Endothelial cell of umbilical vein (primary cell): ENCODE results near the gene MNAT1. TPM values are rescaled to one million over a fixed set of nuclear protein-coding genes. Genes with fewer than 3 reads are reported as not detected.

Experiments used
- BruUV-seq: library from RNA; stranded (reverse); fragments of 400-500 nt; replicated peaks from 2 replicates; lab custom pipeline; 2021; lab: Mats Ljungman, UMichigan
- CTCF ChIA-PET: fragments of 300-600, 350-600 bp; sonication (Branson Sonifier 250); formaldehyde crosslinking; loops from one replicate; lab custom pipeline; 2021; ENCODE audit warnings: antibody characterized with exemption, inconsistent platforms; lab: Charles Lee
- POLR2A ChIA-PET: fragments of 300-600, 350-600 bp; sonication (Branson Sonifier 250); formaldehyde crosslinking; loops from one replicate; lab custom pipeline; 2021; ENCODE audit warnings: antibody characterized with exemption, inconsistent platforms; lab: Charles Lee
- DNase-seq: peaks from one replicate; pipeline ENCODE4 v3.0.0-alpha.2; 2011; ENCODE audit warnings: low read depth, low spot score
- FAIRE-seq: peaks from 2 replicates; lab custom pipeline; 2011; peaks lifted over from hg19 to GRCh38; lab: Jason Lieb, UNC
- H2AFZ ChIP-seq: 2 replicates; pipeline ENCODE4 v1.6.0; 2012; ENCODE audit warnings: low read depth, low read length, control low read depth, inconsistent platforms
- H3K27ac ChIP-seq: 2 replicates; pipeline ENCODE4 v1.5.1; 2011; ENCODE audit warnings: low read depth, mild to moderate bottlenecking, control low read depth, low read length, moderate library complexity; ENCODE audit not compliant: insufficient read depth
- H3K27me3 ChIP-seq, 2 experiments: 2 replicates each; pipeline versions ENCODE4 v1.6.0 to v1.6.1; 2011; ENCODE audit warnings: low read length in 2 of 2, mixed read lengths in 1 of 2; ENCODE audit not compliant: control insufficient read depth in 2 of 2, insufficient read depth in 2 of 2
- H3K36me3 ChIP-seq, 2 experiments: 2 replicates in 1 of 2; 3 replicates in 1 of 2; pipeline ENCODE4 v1.5.1; 2011; ENCODE audit warnings: low read length in 2 of 2, mild to moderate bottlenecking in 1 of 2, moderate library complexity in 1 of 2; ENCODE audit not compliant: control insufficient read depth in 2 of 2, insufficient read depth in 2 of 2; ENCODE audit errors: extremely low read depth in 1 of 2
- H3K4me1 ChIP-seq: 3 replicates; pipeline ENCODE4 v1.5.1; 2011; ENCODE audit warnings: mild to moderate bottlenecking, low read length; ENCODE audit not compliant: control insufficient read depth, insufficient read depth; ENCODE audit errors: extremely low read depth
- H3K4me2 ChIP-seq: 2 replicates; pipeline ENCODE4 v1.6.1; 2011; ENCODE audit warnings: low read length, control low read depth, mixed read lengths; ENCODE audit not compliant: insufficient read depth
- H3K4me3 ChIP-seq, 3 experiments: fragments of 200-600 bp in 1 of 3; sonication (generic), shearing (Covaris generic) in 1 of 3; replicated peaks in 1 of 3; 2 replicates each; pipeline ENCODE4 v1.5.1; 2011 to 2016; ENCODE audit warnings: control low read depth in 3 of 3, low read length in 3 of 3, mild to moderate bottlenecking in 2 of 3, inconsistent platforms in 1 of 3, low read depth in 1 of 3, moderate library complexity in 1 of 3; ENCODE audit not compliant: insufficient read depth in 1 of 3
- H3K79me2 ChIP-seq: 2 replicates; pipeline ENCODE4 v1.6.0; 2012; ENCODE audit warnings: low read length, inconsistent platforms; ENCODE audit not compliant: control insufficient read depth, insufficient read depth
- H3K9ac ChIP-seq: replicated peaks from 2 replicates; pipeline ENCODE3; 2011; ENCODE audit warnings: low read length, control low read depth; ENCODE audit not compliant: insufficient read depth; ENCODE audit errors: extremely low read depth
- H3K9me1 ChIP-seq: replicated peaks from 3 replicates; pipeline ENCODE4 v1.6.0; 2011; ENCODE audit warnings: mild to moderate bottlenecking, low read length; ENCODE audit not compliant: control insufficient read depth, insufficient read depth; ENCODE audit errors: extremely low read depth
- H3K9me3 ChIP-seq: replicated peaks from 2 replicates; pipeline ENCODE4 v1.5.1; 2012; ENCODE audit warnings: low read length, inconsistent platforms; ENCODE audit not compliant: control insufficient read depth, insufficient read depth
- H4K20me1 ChIP-seq: replicated peaks from 2 replicates; pipeline ENCODE3; 2011; ENCODE audit warnings: mild to moderate bottlenecking, low read length; ENCODE audit not compliant: control insufficient read depth, insufficient read depth; ENCODE audit errors: extremely low read depth
- GATA2 ChIP-seq: IDR thresholded peaks from 2 replicates; pipeline ENCODE4 v1.7.0; 2011; ENCODE audit warnings: low read depth, mild to moderate bottlenecking, moderate library complexity, mixed read lengths, low read length; ENCODE audit not compliant: insufficient read length, insufficient read depth
- MYC ChIP-seq: IDR thresholded peaks from one replicate; pipeline ENCODE4 v1.6.1; 2011; ENCODE audit warnings: mild to moderate bottlenecking, low read depth, low read length
- dilution Hi-C: fragments of 300-500 bp; cut with MboI; formaldehyde crosslinking; loops from one replicate; pipeline ENCODE4 v1.15.0; 2019; ENCODE audit warnings: low sequenced_read_pairs; ENCODE audit not compliant: extremely low pct_ligation_motif_present
- intact Hi-C: fragments of 100-400 bp; cut with micrococcal nuclease; formaldehyde crosslinking; loops from one replicate; pipeline ENCODE4 v1.10.0; 2022
- polyA plus RNA-seq, 4 experiments: library from polyadenylated mRNA; depleted of rRNA in 3 of 4; stranded (reverse) in 3 of 4; unstranded in 1 of 4; fragments of >200 nt; gene quantifications; 2 replicates each; pipeline versions ENCODE4 v1.2.1 to v1.2.3, GENCODE V29; 2011 to 2012; ENCODE audit warnings: missing spikeins in 1 of 4
- small RNA-seq: library from RNA; depleted of rRNA; stranded (forward); fragments of <200 nt; gene quantifications from one replicate; pipeline ENCODE3, GENCODE V24; 2012; ENCODE audit warnings: low replicate concordance, low read depth; ENCODE audit not compliant: insufficient read depth, insufficient read length
- total RNA-seq: library from RNA; stranded (reverse); gene quantifications from 2 replicates; pipeline ENCODE4 v1.2.3, GENCODE V29; 2021

Gene MNAT1
- total and polyA plus RNA-seq, 2 donors (not counting 3 experiments of a cell fraction or from before 2014, with no cell fraction given) = 35.7 to 55.7 TPM

- dilution Hi-C loops (no loop called here), intact Hi-C loops (no loop called here)
- H3K79me2 ChIP-seq = no peaks in the 10 kb centered on the region
- no peaks in the 10 kb centered on the region for H3K9me3 ChIP-seq
- H3K4me1 ChIP-seq = no peaks in the 10 kb centered on the region
- no TSS peak for BruUV-seq
- peak; percentile 48 for TF ChIP-seq GATA2
- no peak for TF ChIP-seq MYC
- ChIA-PET CTCF (no interaction called here), POLR2A (no interaction called here)
- H3K4me2 ChIP-seq = no peak overlapping the region
- no peak overlapping the region for H3K27ac ChIP-seq
- no peaks in the 10 kb centered on the region for H3K27me3 ChIP-seq
- no peak for FAIRE-seq
- no peak overlapping the region for H2AFZ ChIP-seq
- no peaks in the 10 kb centered on the region for H4K20me1 ChIP-seq
- no peaks in the 10 kb centered on the region for H3K36me3 ChIP-seq
- no peaks in the 10 kb centered on the region for H3K9me1 ChIP-seq
- H3K9ac ChIP-seq = no peak overlapping the region
- H3K4me3 ChIP-seq = no peak overlapping the region
- DNase-seq = no peak
Measured at GRCh38 chr14:61019537-61019936, 285.0 kb downstream of the MNAT1 start.

Small RNA genes lying within 50 kb of the gene (small RNA-seq; reads per million reads assigned to genes)
- not detected for gene RNU6-398P

Other genes with a start within 250 kb of the MNAT1 start
- gene C14orf39, start 248.7 kb upstream of the MNAT1 start, total RNA-seq = not detected in 2 replicates
- gene C14orf39, start 248.7 kb upstream of the MNAT1 start, polyA plus RNA-seq = not detected in 2 replicates
- not detected in 2 replicates for gene SIX6, start 225.6 kb upstream of the MNAT1 start, total RNA-seq
- gene SIX6, start 225.6 kb upstream of the MNAT1 start, polyA plus RNA-seq = not detected in 2 replicates
- gene SIX1, start 85.3 kb upstream of the MNAT1 start, total RNA-seq = 0.40 and 0.55 TPM in 2 replicates
- 0.55 and 0.57 TPM in 2 replicates for gene SIX1, start 85.3 kb upstream of the MNAT1 start, polyA plus RNA-seq
- 4.7 and 7.5 TPM in 2 replicates for gene SIX4, start 10.4 kb upstream of the MNAT1 start, total RNA-seq
- 1.8 and 2.1 TPM in 2 replicates for gene SIX4, start 10.4 kb upstream of the MNAT1 start, polyA plus RNA-seq
- 12.6 and 13.5 TPM in 2 replicates for gene TRMT5, start 246.3 kb downstream of the MNAT1 start, total RNA-seq
- 1.8 and 2.4 TPM in 2 replicates for gene TRMT5, start 246.3 kb downstream of the MNAT1 start, polyA plus RNA-seq
- 21.6 and 24.6 TPM in 2 replicates for gene SLC38A6, start 246.5 kb downstream of the MNAT1 start, total RNA-seq
- 14.0 and 17.3 TPM in 2 replicates for gene SLC38A6, start 246.5 kb downstream of the MNAT1 start, polyA plus RNA-seq